HG03159 (cell line): ENCODE results near the gene MYCBPAP.

Source experiments
- ATAC-seq: cut with Tn5 transposase; IDR thresholded peaks from one replicate; pipeline ENCODE4 v1.9.1; 2021; ENCODE audit warnings: mild to moderate bottlenecking, moderate library complexity; ENCODE audit not compliant: unreplicated experiment

Gene MYCBPAP

GRCh38 chr17:50517011-50517410 is 8.8 kb downstream of the MYCBPAP start:
- ATAC-seq = no peak

GRCh38 chr17:50517504-50518383 is 9.5 kb downstream of the MYCBPAP start:
- no peak for ATAC-seq

DNA sequence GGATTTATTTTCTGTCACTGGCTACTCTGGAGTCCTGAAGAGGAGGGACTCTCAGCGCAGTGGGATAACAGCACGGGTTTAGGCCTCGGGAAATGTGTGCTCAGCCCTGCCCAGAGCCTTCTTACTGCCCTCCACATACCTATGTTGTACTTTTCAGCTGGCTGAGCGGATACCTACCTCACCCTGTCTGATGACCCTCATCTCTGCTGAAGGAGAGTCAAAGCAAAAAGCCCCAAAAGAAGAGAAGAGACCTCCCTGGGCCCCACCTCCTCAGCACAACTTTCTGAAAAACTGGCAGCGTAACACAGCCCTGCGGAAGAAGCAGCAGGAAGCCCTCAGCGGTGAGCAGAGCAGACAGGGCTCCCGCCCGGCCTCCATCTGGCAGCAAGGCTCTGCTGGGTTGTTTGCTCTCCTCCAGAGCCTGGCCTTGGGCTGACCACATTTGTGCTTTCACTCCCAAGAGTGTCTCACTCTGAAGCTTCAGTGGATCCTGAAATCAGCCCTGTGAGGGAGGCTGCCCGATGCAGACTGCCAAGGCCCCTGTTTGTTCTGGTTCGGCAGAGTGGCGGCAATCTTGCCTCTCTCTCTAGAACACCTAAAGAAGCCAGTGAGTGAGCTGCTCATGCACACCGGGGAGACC is 10.3 kb downstream of the MYCBPAP start:
- no peak for ATAC-seq

GRCh38 chr17:50519141-50519834 is 11.0 kb downstream of the MYCBPAP start:
- no peak for ATAC-seq

DNA sequence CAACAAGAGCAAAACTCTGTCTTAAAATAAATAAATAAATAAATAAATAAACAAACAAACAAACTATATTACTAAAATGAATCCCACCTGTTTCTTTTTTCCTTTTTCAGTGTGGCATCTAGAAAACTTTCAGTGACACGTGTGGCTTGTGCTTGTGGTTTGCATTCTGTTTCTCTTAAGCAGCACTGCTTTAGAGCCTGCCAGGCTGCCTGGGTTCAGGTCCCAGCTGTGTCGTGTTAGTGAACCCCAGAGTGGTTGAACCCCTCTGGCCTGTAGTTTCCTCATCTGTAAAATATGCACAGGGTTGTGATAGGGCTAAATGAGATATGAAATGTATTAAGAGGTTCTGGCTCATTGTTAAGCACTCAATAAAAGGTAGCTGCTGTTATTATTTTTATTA is 12.2 kb downstream of the MYCBPAP start:
- ATAC-seq = no peak

DNA sequence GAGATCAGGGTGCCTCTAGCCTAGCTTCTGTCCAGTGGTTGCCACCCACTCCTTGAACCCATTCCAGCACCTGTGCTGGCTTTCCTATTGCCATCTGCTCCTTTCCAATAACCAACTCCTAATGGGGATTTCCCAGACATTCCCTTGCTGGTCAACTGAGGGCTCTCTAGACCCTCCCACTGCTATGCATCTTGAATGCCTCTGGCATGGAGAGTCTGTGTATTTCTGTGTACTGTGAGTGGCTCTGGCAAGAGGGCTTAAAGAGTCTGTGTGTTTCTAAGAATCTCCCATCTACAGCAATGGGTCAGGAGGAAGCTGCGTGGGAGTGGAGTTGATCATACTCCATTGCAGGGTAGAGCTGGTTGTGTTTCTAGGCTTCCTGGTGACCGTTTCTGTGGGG is 13.3 kb downstream of the MYCBPAP start:
- ATAC-seq = no peak

DNA sequence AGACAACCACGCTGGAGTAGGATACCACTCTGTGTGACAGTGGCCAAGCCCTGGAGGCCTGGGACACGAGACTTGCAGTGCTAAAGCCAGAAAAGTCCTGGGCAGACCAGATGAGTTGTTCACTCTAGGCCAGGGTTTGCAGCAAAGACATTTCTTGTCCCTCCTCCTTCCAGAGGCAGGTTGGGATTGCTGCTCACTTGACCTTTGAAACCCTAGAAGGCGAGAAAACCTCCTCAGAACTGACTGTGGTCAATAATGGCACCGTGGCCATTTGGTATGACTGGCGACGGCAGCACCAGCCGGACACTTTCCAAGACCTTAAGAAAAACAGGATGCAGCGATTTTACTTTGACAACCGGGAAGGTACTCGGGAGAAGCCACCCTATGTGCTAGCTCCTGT is 14.5 kb downstream of the MYCBPAP start:
- ATAC-seq = no peak

GRCh38 chr17:50523208-50523607 is 15.0 kb downstream of the MYCBPAP start:
- no peak for ATAC-seq

- no peak for ATAC-seq
Observed at GRCh38 chr17:50524838-50525237, 16.6 kb downstream of the MYCBPAP start.

- ATAC-seq = no peak
Observed at GRCh38 chr17:50527155-50527762, 19.0 kb downstream of the MYCBPAP start.

- ATAC-seq = no peak
Observed at GRCh38 chr17:50527949-50528474, 19.8 kb downstream of the MYCBPAP start.

DNA sequence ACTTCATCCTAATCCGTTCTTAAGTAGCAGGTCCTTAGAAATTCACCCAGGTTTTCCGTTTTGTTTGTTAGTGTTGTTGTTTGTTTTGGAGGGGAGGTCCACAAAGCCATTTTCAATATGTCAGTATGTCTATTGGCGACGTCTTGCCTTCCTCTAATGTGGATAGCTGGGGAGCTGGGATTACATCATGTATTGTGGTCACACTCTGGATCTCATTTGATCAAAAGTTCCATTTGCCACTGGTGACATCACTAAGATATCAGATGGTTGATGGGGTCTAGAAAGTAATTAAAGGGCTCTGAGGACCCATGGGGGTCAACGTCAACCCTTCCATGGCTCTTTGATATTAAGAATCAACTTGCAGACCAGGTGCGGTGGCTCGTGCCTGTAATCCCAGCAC is 21.6 kb downstream of the MYCBPAP start:
- ATAC-seq = no peak

- no peak for ATAC-seq
Observed at GRCh38 chr17:50531428-50532025, 23.3 kb downstream of the MYCBPAP start.

DNA sequence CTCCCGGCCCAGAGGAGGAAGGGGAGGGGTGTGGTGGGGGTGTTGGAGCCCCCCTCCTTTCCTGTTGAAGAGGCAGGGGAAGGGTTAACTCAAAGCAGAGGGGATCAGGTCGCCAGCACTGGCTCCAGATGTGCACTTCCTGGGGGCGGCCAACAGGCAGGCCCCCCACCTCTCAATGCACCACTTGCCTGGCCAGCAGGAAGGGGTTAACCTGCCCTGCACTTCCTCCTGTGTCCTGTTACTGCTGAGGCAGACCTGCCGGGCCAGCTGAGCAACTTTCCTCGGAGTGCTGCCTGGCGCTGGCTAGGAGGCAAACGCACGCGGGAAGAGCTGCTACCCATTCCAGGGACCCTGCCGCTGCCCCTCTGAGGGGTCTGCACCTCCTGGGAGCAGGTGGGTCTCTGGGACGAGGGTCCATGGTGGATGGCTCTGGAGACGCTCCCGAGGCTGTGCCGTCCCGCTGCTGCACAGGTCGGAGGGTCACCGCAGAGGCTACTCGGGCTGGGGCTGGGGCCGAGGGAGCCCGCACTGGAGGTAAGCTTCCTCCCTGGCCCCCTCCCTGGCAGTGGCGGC is 24.3 kb downstream of the MYCBPAP start, which contains the start of gene EPN3:
Gene EPN3 (plus strand): TSS at position 284 of the 573 bp plus-strand sequence. CDS start 3,822 bp downstream, outside the sequence.
- ATAC-seq = no peak

- ATAC-seq = no peak
Observed at GRCh38 chr17:50533185-50533584, 24.9 kb downstream of the MYCBPAP start.

DNA sequence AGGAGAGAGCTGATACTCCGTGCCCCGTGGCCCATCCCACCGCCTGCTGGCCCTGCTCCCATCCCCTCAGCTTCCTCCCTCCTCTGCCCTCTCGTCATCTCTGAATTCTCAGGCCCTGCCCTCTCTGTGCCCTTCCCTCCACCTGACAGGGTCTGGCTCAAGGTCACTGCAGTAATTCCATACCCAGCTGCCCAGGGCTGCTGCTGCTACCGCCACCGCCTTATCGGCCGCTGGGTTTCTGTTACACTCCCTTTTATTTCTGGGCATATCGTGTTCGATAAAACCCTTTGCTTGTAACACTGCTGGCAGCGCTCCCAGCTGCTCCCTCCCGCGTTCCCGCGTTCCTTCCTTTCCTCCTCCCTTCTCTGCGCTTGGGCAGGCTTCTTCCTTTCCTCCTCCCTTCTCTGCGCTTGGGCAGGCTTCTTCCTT is 25.5 kb downstream of the MYCBPAP start:
- ATAC-seq = no peak

GRCh38 chr17:50534222-50534978 is 26.2 kb downstream of the MYCBPAP start:
- no peak for ATAC-seq

DNA sequence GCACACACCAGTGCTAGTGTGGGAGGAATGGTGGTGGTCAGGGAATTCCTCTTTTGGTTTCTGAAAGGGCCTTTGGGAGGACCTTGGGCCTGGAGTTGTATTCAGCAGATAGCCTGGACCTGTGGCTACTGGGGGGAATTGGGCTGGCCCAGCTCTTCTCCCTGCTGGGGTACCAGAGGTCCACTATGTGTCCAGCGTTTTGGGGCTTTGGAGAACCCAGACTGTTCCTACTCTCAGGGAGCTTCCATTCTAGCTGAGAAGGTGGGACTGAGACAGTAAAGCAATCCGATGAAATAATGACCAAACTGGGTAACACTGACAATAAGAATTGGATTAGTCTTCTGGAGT is 26.7 kb downstream of the MYCBPAP start:
- ATAC-seq = no peak

GRCh38 chr17:50535407-50535806 is 27.2 kb downstream of the MYCBPAP start:
- ATAC-seq = no peak
